Common myeloid progenitor, CD34-positive (primary cell): Measurements from ENCODE around the gene CABS1.

Experiments used
- CTCF ChIA-PET: fragments of 350-600 bp; sonication (Branson Sonifier 250); formaldehyde crosslinking; loops from one replicate; lab custom pipeline; 2021; ENCODE audit warnings: antibody characterized with exemption; lab: Charles Lee
- POLR2A ChIA-PET: fragments of 350-600 bp; sonication (Branson Sonifier 250); formaldehyde crosslinking; loops from one replicate; lab custom pipeline; 2021; ENCODE audit warnings: antibody characterized with exemption; lab: Charles Lee
- DNase-seq, 3 donors: peaks; one replicate each; pipeline versions ENCODE4 v3.0.0 to v3.0.0-alpha.2; 2013
- H3K27ac ChIP-seq, 2 experiments: 1 replicate in 1 of 2; 2 replicates in 1 of 2; pipeline ENCODE4 v1.7.0; 2013; ENCODE audit warnings: inconsistent platforms in 2 of 2, low read length in 2 of 2, mild to moderate bottlenecking in 2 of 2, low read depth in 1 of 2, moderate library complexity in 1 of 2; ENCODE audit not compliant: severe bottlenecking in 2 of 2, insufficient read depth in 1 of 2, poor library complexity in 1 of 2
- H3K27me3 ChIP-seq, 5 experiments: replicated peaks in 2 of 5; 1 replicate in 3 of 5; 2 replicates in 2 of 5; pipeline versions ENCODE4 v1.6.1 to v1.7.0; 2013; ENCODE audit warnings: low read length in 4 of 5, mild to moderate bottlenecking in 2 of 5, moderate library complexity in 2 of 5, inconsistent platforms in 1 of 5; ENCODE audit not compliant: insufficient read depth in 5 of 5, control insufficient read depth in 4 of 5
- H3K36me3 ChIP-seq, 4 experiments: 1 replicate in 2 of 4; 2 replicates in 2 of 4; pipeline versions ENCODE4 v1.6.1 to v1.7.0; 2013; ENCODE audit warnings: low read length in 3 of 4, control low read depth in 1 of 4, mild to moderate bottlenecking in 1 of 4; ENCODE audit not compliant: control insufficient read depth in 4 of 4, insufficient read depth in 4 of 4
- H3K4me1 ChIP-seq, 4 experiments: 1 replicate in 3 of 4; 2 replicates in 1 of 4; pipeline versions ENCODE4 v1.6.1 to v1.7.1; 2013; ENCODE audit warnings: low read length in 3 of 4, mild to moderate bottlenecking in 3 of 4, control low read depth in 1 of 4, inconsistent platforms in 1 of 4, moderate library complexity in 1 of 4; ENCODE audit not compliant: control insufficient read depth in 4 of 4, insufficient read depth in 4 of 4; ENCODE audit errors: control extremely low read depth in 1 of 4
- H3K4me3 ChIP-seq, 7 experiments: 1 replicate in 4 of 7; 2 replicates in 3 of 7; pipeline versions ENCODE4 v1.5.1 to v1.7.0; 2013; ENCODE audit warnings: mild to moderate bottlenecking in 7 of 7, low read length in 6 of 7, moderate library complexity in 6 of 7, inconsistent platforms in 2 of 7, low read depth in 2 of 7, control low read depth in 1 of 7; ENCODE audit not compliant: insufficient read depth in 4 of 7, control insufficient read depth in 1 of 7; ENCODE audit errors: extremely low read depth in 1 of 7
- H3K9me3 ChIP-seq, 5 experiments: 1 replicate in 4 of 5; 2 replicates in 1 of 5; pipeline versions ENCODE4 v1.6.1 to v1.7.1; 2013; ENCODE audit warnings: low read length in 4 of 5, mild to moderate bottlenecking in 2 of 5, inconsistent platforms in 1 of 5, low read depth in 1 of 5, moderate library complexity in 1 of 5; ENCODE audit not compliant: control insufficient read depth in 4 of 5, insufficient read depth in 2 of 5; ENCODE audit errors: control extremely low read depth in 1 of 5
- WGBS: methylation state at CpG from one replicate; pipeline ENCODE4 v1.1.5; 2013; ENCODE audit not compliant: insufficient coverage; 5-methylcytosine and 5-hydroxymethylcytosine counted together

The CABS1 gene

DNA sequence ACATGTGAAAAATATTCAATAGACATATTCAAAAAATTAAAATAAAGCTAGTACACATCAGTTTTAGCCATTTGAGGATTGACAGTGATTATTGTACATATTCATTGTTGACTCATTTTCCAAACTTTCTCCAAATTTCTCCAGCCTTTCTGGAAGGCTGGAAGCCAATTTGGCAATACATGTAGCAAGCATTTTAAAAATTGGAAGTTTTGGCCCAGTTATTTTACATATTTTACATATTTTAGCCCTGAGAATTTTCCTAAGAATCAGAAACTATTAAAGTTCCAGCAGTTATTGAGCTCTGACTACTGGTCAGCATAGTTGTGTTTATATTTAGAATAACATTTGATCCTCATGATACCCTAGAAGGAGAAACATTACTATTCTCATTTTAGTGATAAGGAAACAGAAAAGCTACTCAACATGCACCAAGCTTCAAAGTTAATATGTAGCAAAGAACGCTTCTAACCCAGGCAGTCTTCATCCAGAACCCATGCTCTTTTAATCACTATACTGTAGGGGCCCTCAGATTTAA lies 3.2 kb downstream of the CABS1 start:
- no peaks in the 10 kb centered on the region for H3K4me1 ChIP-seq
- H3K9me3 ChIP-seq = no peaks in the 10 kb centered on the region
- H3K36me3 ChIP-seq = no peaks in the 10 kb centered on the region
- no peak for DNase-seq
- H3K27ac ChIP-seq = no peak overlapping the region
- H3K4me3 ChIP-seq = no peak overlapping the region
- ChIA-PET CTCF (no interaction called here), POLR2A (interaction anchor here (0.9 kb wide), 1 partner anchor 12 kb away, joined by 3 read pairs; no protein-coding TSS in a partner anchor)
- 100% methylated on average over 1 of the region's 1 CpG for WGBS
- H3K27me3 ChIP-seq = no peaks in the 10 kb centered on the region

DNA sequence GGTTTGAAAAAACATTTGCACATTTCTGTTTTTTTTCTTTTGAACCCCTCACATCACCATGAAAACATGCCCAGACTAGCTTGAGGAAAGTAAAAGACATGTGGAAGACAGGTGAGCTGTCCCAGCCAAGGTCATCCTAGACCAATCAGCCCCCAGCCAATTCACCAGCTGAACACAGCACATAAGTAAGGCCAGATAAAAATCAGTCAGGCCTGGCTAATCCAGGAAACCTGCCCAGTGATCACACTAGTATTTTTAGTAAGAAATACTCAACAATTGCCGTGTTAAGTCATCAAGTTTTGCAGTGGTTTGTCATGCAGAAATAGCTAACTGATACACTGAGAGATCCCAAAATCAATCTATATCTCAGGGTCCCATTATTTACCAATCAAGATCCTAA lies 21.4 kb downstream of the CABS1 start:
- no peaks in the 10 kb centered on the region for H3K9me3 ChIP-seq
- H3K4me3 ChIP-seq = no peak overlapping the region
- WGBS = no CpG with 5 or more reads among the region's 1 CpG
- CTCF ChIA-PET = no interaction called here
- H3K36me3 ChIP-seq = no peaks in the 10 kb centered on the region
- H3K27me3 ChIP-seq = no peaks in the 10 kb centered on the region
- DNase-seq = no peak
- H3K4me1 ChIP-seq = no peaks in the 10 kb centered on the region
- H3K27ac ChIP-seq = no peak overlapping the region
- POLR2A ChIA-PET = no interaction called here

DNA sequence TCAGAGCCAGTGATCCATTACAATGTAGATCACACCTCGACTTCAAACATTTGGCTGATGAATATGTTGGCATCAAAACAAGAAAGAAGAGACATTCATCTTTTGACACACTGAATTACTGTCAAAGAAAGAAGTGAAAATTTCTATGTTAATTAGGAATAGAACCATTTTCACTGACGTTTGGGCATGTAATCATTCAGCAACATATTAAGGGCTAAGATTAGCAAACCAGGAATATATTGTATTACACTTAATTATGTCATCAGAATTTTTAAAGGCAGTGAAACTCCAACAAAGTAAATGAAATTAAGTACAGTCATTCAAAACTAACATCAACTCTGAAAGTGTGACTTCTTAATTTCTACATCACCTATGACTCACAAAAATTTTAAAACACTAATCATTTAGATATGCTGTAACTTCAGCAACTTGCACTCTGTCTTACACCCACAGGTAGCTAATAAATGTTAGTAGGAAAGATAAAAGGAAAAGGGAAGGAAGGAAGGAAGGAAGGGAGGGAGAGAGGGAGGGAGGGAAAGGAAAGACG lies 24.4 kb downstream of the CABS1 start:
- no peaks in the 10 kb centered on the region for H3K36me3 ChIP-seq
- H3K9me3 ChIP-seq = no peaks in the 10 kb centered on the region
- ChIA-PET CTCF (no interaction called here), POLR2A (no interaction called here)
- H3K27ac ChIP-seq = no peak overlapping the region
- H3K4me3 ChIP-seq = no peak overlapping the region
- no CpG with 5 or more reads among the region's 3 CpGs for WGBS
- H3K4me1 ChIP-seq = no peaks in the 10 kb centered on the region
- no peak for DNase-seq
- H3K27me3 ChIP-seq = no peaks in the 10 kb centered on the region

DNA sequence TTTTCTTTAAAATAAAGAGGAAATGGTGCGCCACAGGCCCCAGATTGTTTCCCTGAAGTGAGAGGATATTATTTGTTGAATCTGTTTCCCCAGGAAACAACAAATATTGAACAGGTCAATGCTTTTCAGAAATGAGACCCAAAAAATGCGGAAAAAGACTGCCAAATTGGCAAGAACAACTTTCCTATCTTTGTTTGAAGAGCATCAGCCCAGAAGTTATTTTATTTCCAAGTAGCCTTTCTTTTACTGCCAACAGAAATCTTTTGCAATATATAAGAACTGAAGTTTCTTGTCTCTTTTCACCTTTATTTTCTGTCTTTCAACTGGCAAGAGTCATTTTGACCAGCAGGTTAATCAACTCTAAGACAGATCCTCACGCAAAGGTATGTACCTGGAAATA lies 25.7 kb downstream of the CABS1 start, which contains the start of gene SMR3A:
TSS of gene SMR3A (plus strand) at position 301 of the 400 bp plus-strand sequence. CDS start 1,356 bp downstream, outside the sequence.
- 77% methylated on average over 2 of the region's 3 CpGs for WGBS
- no peaks in the 10 kb centered on the region for H3K9me3 ChIP-seq
- ChIA-PET POLR2A (no interaction called here), CTCF (no interaction called here)
- H3K4me3 ChIP-seq = no peak within 1 kb of the TSS
- no peaks in the 10 kb centered on the region for H3K27me3 ChIP-seq
- H3K36me3 ChIP-seq = no peaks in the 10 kb centered on the region
- DNase-seq = no peak
- H3K4me1 ChIP-seq = no peaks in the 10 kb centered on the region
- no peak within 1 kb of the TSS for H3K27ac ChIP-seq

DNA sequence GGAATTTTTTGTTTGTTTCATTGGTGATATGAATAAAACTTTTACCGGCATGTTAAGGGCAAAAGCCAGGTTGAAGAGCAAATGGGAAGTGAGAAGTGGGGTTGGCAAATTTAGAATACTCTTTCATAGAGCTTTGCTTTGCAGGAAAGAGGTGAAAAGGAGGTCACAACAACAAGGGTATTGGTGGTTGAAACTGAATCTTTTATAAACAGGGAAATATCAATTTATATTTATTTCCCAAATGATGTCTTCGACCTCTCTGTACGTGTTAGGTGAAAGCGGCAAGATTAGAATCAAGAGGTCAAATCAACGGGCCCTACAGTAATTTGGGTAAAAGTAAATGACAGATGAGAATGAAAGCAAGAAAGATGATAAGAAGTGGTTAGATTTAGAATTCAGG lies 29.2 kb downstream of the CABS1 start:
- DNase-seq = no peak
- Histone ChIP-seq H3K36me3 (no peaks in the 10 kb centered on the region), H3K27ac (no peak overlapping the region), H3K27me3 (no peaks in the 10 kb centered on the region), H3K4me1 (no peaks in the 10 kb centered on the region), H3K4me3 (no peak overlapping the region), H3K9me3 (no peaks in the 10 kb centered on the region)
- CTCF ChIA-PET = interaction anchor here (1.3 kb wide), 1 partner anchor 32 kb away, joined by 4 read pairs; no protein-coding TSS in a partner anchor
- POLR2A ChIA-PET = no interaction called here
- 96% methylated on average over 3 of the region's 5 CpGs for WGBS

DNA sequence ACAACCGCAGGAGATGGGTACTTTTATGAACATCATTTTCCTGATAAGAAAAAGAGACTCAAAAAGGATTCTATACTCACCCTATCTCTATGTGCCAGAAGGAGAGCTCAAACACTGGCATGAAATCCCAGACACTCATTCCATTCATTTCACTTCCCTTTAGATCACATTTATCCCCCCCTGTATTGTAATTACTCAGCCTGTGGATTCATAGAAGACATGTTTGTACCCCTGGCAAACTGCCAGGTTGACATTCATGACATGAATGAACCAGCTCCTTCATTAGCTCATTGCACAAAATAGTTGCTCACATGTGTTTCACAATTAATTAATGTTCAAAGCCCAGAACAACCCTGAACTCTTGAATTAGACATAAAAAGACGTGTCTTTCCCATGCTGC lies 30.7 kb downstream of the CABS1 start:
- H3K27ac ChIP-seq = no peak overlapping the region
- H3K9me3 ChIP-seq = no peaks in the 10 kb centered on the region
- no peak overlapping the region for H3K4me3 ChIP-seq
- CTCF ChIA-PET = no interaction called here
- H3K36me3 ChIP-seq = no peaks in the 10 kb centered on the region
- POLR2A ChIA-PET = no interaction called here
- DNase-seq = no peak
- no peaks in the 10 kb centered on the region for H3K4me1 ChIP-seq
- WGBS = 80% methylated on average over 2 of the region's 2 CpGs
- no peaks in the 10 kb centered on the region for H3K27me3 ChIP-seq

DNA sequence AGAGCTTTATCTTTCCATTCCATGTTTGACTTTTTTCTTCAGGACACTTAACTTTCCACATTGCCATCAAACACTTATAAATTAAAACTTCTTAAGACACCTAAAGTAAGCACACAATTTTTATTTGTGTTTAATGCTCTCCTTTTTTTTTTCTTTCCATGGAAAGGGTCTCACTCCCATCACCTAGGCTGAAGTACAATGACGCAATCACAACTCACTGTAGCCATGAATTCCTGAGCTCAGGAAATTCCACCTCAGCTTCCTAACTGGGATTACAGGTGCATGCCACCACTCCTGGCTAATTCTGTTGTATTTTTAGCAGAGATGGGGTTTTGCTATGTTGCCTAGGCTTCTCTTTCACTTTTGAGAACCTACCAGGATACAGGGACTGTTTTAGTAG lies 33.0 kb downstream of the CABS1 start:
- ChIA-PET POLR2A (no interaction called here), CTCF (no interaction called here)
- H3K27me3 ChIP-seq = no peaks in the 10 kb centered on the region
- H3K9me3 ChIP-seq = no peaks in the 10 kb centered on the region
- H3K4me1 ChIP-seq = no peaks in the 10 kb centered on the region
- DNase-seq = no peak
- no CpG with 5 or more reads among the region's 1 CpG for WGBS
- H3K36me3 ChIP-seq = no peaks in the 10 kb centered on the region
- no peak overlapping the region for H3K27ac ChIP-seq
- no peak overlapping the region for H3K4me3 ChIP-seq
